Keratinocyte (primary cell): ENCODE measurements around the gene ARL3. TPM values are rescaled to one million over a fixed set of nuclear protein-coding genes. Genes with fewer than 3 reads are reported as not detected.

Experiments
- DNase-seq: peaks from one replicate; pipeline ENCODE4 v3.0.0-alpha.2; 2011; ENCODE audit warnings: low read depth, missing footprints, low spot score
- FAIRE-seq: peaks from 2 replicates; lab custom pipeline; 2011; peaks lifted over from hg19 to GRCh38; lab: Jason Lieb, UNC
- H2AFZ ChIP-seq: 2 replicates; pipeline ENCODE4 v1.6.0; 2012; ENCODE audit warnings: low read length, control low read depth, inconsistent platforms; ENCODE audit not compliant: control insufficient read depth
- H3K27ac ChIP-seq: 2 replicates; pipeline ENCODE4 v1.5.1; 2011; ENCODE audit warnings: low read length; ENCODE audit not compliant: control insufficient read depth, insufficient read depth
- H3K27me3 ChIP-seq: 3 replicates; pipeline ENCODE4 v1.6.0; 2011; ENCODE audit warnings: low read length; ENCODE audit not compliant: control insufficient read depth, insufficient read depth; ENCODE audit errors: extremely low read depth
- H3K36me3 ChIP-seq, 2 experiments: 2 replicates in 1 of 2; 3 replicates in 1 of 2; pipeline ENCODE4 v1.5.1; 2011; ENCODE audit warnings: low read length in 2 of 2, mild to moderate bottlenecking in 1 of 2; ENCODE audit not compliant: control insufficient read depth in 2 of 2, insufficient read depth in 2 of 2; ENCODE audit errors: extremely low read depth in 1 of 2
- H3K4me1 ChIP-seq: 3 replicates; pipeline ENCODE4 v1.5.1; 2011; ENCODE audit warnings: low read length; ENCODE audit not compliant: control insufficient read depth, insufficient read depth; ENCODE audit errors: extremely low read depth
- H3K4me2 ChIP-seq: 3 replicates; pipeline ENCODE4 v1.6.0; 2011; ENCODE audit warnings: low read depth, low read length; ENCODE audit not compliant: control insufficient read depth, insufficient read depth; ENCODE audit errors: extremely low read depth
- H3K4me3 ChIP-seq, 3 experiments: fragments of 200-600 bp in 1 of 3; sonication (generic) in 1 of 3; 2 replicates in 2 of 3; 3 replicates in 1 of 3; pipeline ENCODE4 v1.5.1; 2011 to 2016; ENCODE audit warnings: low read length in 3 of 3, mild to moderate bottlenecking in 3 of 3, control low read depth in 2 of 3, inconsistent platforms in 1 of 3, low read depth in 1 of 3, mixed read lengths in 1 of 3, mixed run types in 1 of 3, moderate library complexity in 1 of 3; ENCODE audit not compliant: control insufficient read depth in 2 of 3, insufficient read depth in 2 of 3; ENCODE audit errors: extremely low read depth in 1 of 3
- H3K79me2 ChIP-seq: 2 replicates; pipeline ENCODE4 v1.6.0; 2012; ENCODE audit warnings: low read length; ENCODE audit not compliant: control insufficient read depth, insufficient read depth
- H3K9ac ChIP-seq: 3 replicates; pipeline ENCODE4 v1.6.0; 2011; ENCODE audit warnings: low read length; ENCODE audit not compliant: control insufficient read depth, insufficient read depth; ENCODE audit errors: extremely low read depth
- H3K9me1 ChIP-seq: 3 replicates; pipeline ENCODE4 v1.6.0; 2011; ENCODE audit warnings: low read length; ENCODE audit not compliant: control insufficient read depth, insufficient read depth; ENCODE audit errors: extremely low read depth
- H3K9me3 ChIP-seq: 2 replicates; pipeline ENCODE4 v1.5.1; 2012; ENCODE audit warnings: low read depth, low read length; ENCODE audit not compliant: control insufficient read depth
- H4K20me1 ChIP-seq: 3 replicates; pipeline ENCODE4 v1.6.0; 2011; ENCODE audit warnings: low read length; ENCODE audit not compliant: control insufficient read depth, insufficient read depth; ENCODE audit errors: extremely low read depth
- CTCF ChIP-seq, 3 experiments: IDR thresholded peaks in 1 of 3; conservative IDR thresholded peaks in 1 of 3; optimal IDR thresholded peaks in 1 of 3; 2 replicates in 2 of 3; 3 replicates in 1 of 3; pipeline versions ENCODE3 to v1.5.1; 2011; ENCODE audit warnings: low read length in 3 of 3, mild to moderate bottlenecking in 3 of 3, moderate library complexity in 2 of 3, control low read depth in 1 of 3, inconsistent platforms in 1 of 3; ENCODE audit not compliant: insufficient read depth in 2 of 3; ENCODE audit errors: extremely low read depth in 1 of 3
- EZH2 ChIP-seq: IDR thresholded peaks from one replicate; pipeline ENCODE4 v1.6.1; 2012; ENCODE audit warnings: inconsistent platforms, mild to moderate bottlenecking, low read length, moderate library complexity
- dilution Hi-C: fragments of 300-500 bp; cut with MboI; formaldehyde crosslinking; loops from one replicate; pipeline ENCODE4 v1.7.0; 2020; ENCODE audit warnings: low sequenced_read_pairs; ENCODE audit not compliant: extremely low pct_ligation_motif_present
- polyA plus RNA-seq, 5 experiments: library from polyadenylated mRNA; depleted of rRNA in 3 of 5; stranded (reverse) in 3 of 5; stranded (forward) in 1 of 5; unstranded in 1 of 5; fragments of >200 nt; gene quantifications; 1 replicate in 1 of 5; 2 replicates in 3 of 5; 3 replicates in 1 of 5; pipeline versions ENCODE4 v1.2.1 to v1.2.3, GENCODE V29; 2011 to 2012; ENCODE audit warnings: missing spikeins in 2 of 5, low read depth in 1 of 5, low replicate concordance in 1 of 5

ARL3 gene
- polyA plus RNA-seq, 1 donor (not counting 4 experiments of a cell fraction or from before 2014, with no cell fraction given): 10.7 TPM

- Histone ChIP-seq H3K4me3 (no peak overlapping the region), H4K20me1 (no peaks in the 10 kb centered on the region), H3K27ac (no peak overlapping the region), H3K36me3 (peaks cover 3 to 4% of the 10 kb centered on the region in 2 experiments), H3K79me2 (no peaks in the 10 kb centered on the region), H3K9me1 (no peaks in the 10 kb centered on the region), H3K4me2 (no peak overlapping the region), H2AFZ (no peak overlapping the region), H3K27me3 (no peaks in the 10 kb centered on the region), H3K9me3 (no peaks in the 10 kb centered on the region), H3K4me1 (no peaks in the 10 kb centered on the region), H3K9ac (no peak overlapping the region)
- dilution Hi-C loops: no loop called here
- FAIRE-seq (no peak), DNase-seq (no peak)
- TF ChIP-seq CTCF (optimal IDR thresholded peaks at IDR 0.05 in 1 of 3, IDR thresholded peaks at IDR 0.05 in 1 of 3, conservative IDR thresholded peaks at IDR 0.05 in 1 of 3; ENCODE audit: extremely low read depth in 1 of 3, insufficient read depth in 2 of 3, low read length in 3 of 3) (no peak), EZH2 (no peak)
These were observed 32.5 kb downstream of the ARL3 start for GRCh38 chr10:102681696-102682095.

DNA sequence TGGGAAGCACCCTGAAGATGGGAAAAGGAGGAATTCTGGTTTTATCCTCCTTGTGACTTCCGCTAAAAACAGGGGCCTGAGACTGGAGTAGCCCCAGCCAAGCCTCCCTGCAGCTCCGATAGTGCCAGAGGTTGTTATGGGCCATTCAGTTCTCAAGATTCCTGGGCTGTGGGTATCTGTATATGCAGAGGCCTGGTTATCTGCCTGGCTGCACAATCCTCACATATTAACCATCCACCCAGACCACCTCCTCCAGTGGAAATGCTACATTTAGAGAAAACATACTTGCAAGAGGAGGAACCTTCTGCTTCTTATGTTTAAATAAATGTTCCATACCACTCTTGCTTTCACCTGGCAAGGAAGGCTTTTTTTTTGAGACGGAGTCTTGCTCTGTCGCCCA, 34.6 kb downstream of the ARL3 start:
- no peak for FAIRE-seq
- no peak overlapping the region for H2AFZ ChIP-seq
- H3K9ac ChIP-seq: no peak overlapping the region
- no peaks in the 10 kb centered on the region for H3K79me2 ChIP-seq
- H3K9me3 ChIP-seq: no peaks in the 10 kb centered on the region
- no peak for DNase-seq
- dilution Hi-C loops: no loop called here
- no peaks in the 10 kb centered on the region for H3K9me1 ChIP-seq
- H3K27me3 ChIP-seq: no peaks in the 10 kb centered on the region
- H3K27ac ChIP-seq: no peak overlapping the region
- H3K36me3 ChIP-seq: peaks cover 0 to 3% of the 10 kb centered on the region in 2 experiments
- H3K4me2 ChIP-seq: no peak overlapping the region
- H3K4me3 ChIP-seq: no peak overlapping the region
- H3K4me1 ChIP-seq: peaks cover 10% of the 10 kb centered on the region
- TF ChIP-seq CTCF (optimal IDR thresholded peaks at IDR 0.05 in 1 of 3, IDR thresholded peaks at IDR 0.05 in 1 of 3, conservative IDR thresholded peaks at IDR 0.05 in 1 of 3; ENCODE audit: extremely low read depth in 1 of 3, insufficient read depth in 2 of 3, low read length in 3 of 3): no peak
- no peak for TF ChIP-seq EZH2
- H4K20me1 ChIP-seq: no peaks in the 10 kb centered on the region
